ENCODE results near the gene TOM1L2.

DNA sequence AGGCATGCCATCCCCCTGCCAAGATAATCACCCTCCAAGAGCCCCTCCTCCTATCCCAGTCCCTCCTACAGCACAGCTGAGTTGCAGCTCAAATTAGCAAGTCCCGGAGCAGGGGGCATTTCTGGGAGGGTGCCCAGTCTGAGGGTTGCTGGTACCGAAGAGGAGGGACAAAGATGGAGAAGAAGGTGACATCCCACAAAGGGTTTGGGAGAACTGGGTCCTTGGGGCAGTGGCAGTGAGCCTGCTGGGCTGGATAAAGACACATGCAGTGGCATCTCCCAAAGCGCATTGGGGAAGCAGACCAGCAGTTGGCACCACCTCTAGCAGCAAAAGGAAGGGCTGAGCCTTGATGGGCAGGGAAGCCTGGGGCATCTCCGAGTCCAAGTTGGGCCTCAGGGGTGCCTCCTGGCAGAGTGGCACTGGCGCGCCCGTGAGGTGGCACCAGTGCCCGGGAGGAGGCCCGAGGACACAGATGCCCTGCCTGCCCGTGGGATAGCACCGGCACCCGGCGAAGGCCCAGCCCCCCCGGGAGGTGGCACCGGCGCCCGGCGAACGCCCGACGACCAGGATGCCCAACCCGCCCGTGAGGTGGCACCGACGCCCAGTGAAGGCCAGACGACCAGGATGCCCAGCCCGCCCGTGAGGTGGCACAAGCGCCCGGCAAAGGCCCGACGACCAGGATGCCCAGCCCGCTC is 622 bp downstream of the TOM1L2 start:
- TF ChIP-seq, protein P1, sequence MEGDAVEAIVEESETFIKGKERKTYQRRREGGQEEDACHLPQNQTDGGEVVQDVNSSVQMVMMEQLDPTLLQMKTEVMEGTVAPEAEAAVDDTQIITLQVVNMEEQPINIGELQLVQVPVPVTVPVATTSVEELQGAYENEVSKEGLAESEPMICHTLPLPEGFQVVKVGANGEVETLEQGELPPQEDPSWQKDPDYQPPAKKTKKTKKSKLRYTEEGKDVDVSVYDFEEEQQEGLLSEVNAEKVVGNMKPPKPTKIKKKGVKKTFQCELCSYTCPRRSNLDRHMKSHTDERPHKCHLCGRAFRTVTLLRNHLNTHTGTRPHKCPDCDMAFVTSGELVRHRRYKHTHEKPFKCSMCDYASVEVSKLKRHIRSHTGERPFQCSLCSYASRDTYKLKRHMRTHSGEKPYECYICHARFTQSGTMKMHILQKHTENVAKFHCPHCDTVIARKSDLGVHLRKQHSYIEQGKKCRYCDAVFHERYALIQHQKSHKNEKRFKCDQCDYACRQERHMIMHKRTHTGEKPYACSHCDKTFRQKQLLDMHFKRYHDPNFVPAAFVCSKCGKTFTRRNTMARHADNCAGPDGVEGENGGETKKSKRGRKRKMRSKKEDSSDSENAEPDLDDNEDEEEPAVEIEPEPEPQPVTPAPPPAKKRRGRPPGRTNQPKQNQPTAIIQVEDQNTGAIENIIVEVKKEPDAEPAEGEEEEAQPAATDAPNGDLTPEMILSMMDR (IDR thresholded peaks at IDR 0.05): no peak
- no peak for TF ChIP-seq POLR2A (IDR thresholded peaks at IDR 0.05)

All from heart left ventricle (tissue), 13 donors.